ENCODE results near the gene TMBIM4.
A peak's percentile ranks its signal among the peaks of the same experiment; 100 is the strongest.
"Not testable (repeated sequence)": the region's sequence is repeated elsewhere in the genome, so short reads cannot be mapped to it uniquely, and the experiment has no call there.

TMBIM4 gene

DNA sequence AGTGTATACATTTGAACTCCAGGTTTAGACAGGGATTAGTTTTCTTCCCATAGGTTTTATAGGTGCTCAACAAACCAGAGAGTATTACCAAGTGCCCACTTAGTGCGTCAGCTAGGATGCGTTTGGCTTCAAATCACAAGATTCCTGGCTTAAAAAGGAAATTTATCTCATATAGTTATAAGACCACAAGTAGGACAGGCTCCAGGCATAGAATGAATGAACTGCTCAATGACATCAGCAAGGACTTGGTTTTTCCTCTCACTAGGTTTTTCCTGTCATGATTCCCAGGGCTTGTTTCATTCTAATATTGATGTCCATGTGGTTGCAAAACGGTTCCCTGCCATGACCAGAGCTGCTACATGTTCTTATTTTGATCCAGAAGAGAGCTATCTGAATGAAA is 13.2 kb upstream of the TMBIM4 start:
- FAIRE-seq = no peak

DNA sequence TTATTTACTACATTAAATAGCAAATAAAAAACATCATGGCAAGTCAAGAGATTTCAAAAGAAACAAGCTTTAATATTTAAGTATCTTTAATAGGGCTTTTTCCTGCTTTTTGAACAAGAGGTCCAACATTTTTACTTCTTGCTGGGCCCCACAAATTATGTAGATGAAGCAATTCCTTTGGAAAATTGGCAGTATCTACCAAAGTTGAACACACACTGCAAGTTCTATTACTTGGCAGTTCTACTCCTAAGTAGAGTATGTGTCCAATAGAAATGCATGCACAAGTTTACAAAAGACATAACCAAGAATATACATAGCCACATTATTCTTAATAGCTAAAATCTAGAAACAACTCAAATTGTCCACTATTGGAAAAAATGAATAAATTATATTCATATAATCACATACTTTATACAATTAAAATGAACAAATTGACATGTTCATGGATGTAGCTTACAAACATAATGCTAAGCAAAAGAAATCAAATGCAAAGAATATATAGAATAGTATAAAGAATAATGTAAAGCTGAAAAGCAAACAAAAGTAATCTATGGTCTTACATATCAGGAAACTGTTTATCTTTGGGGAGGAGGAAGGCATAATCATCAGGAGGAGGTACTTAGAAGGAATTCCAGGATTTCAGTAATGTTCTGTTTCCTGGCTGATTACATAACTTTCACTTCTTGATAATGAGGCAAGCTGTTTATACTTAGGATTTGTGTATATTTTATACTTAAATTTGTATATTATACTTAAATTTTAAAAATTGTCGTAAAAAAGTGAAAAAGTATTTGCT is 6.5 kb upstream of the TMBIM4 start:
- FAIRE-seq = no peak

- not testable (repeated sequence) for FAIRE-seq
These were observed 4.9 kb upstream of the TMBIM4 start for GRCh38 chr12:66174391-66175325.

- no peak for FAIRE-seq
These were observed 810 bp upstream of the TMBIM4 start for GRCh38 chr12:66170606-66171005.

GRCh38 chr12:66168410-66168809 is 1.4 kb downstream of the TMBIM4 start:
- no peak for FAIRE-seq

DNA sequence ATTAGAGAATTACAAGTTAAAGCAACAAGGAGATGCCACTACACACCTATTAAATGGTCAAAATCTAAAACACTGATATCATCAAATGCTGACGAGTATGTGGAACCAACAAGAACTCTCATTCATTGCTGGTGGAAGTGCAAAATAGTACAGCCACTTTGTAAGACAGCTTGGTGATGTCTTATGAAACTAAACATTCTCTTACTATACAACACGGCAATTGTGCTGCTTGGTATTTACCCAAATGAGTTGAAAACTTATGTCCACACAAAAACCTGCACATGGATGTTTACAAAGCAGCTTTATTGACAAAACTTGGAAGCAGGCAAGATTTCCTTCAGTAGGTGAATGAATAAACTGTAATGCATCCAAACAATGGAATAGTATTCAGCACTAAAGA is 3.2 kb downstream of the TMBIM4 start:
- FAIRE-seq = no peak

GRCh38 chr12:66165141-66165540 is 4.7 kb downstream of the TMBIM4 start:
- no peak for FAIRE-seq

DNA sequence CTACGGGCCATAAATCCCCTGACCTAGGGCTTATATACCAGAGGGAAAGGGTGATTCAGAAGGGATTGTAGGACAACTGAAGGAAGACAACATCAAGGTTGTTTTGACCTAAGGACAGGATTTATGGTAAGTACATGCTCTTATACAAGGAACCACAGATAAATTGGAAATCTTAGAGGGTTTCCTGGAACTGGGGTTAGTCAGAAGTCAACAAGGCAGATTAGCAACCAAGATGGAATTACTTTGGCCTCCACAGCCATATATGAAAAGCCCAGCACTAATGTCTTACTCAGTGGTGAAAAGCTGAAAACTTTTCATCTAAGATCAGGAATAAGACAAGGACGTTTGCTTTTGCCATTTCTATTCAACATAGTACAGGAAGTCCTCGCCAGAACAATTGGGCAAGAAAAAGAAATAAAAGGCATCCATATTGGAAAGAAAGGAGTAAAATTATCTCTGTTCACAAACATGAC is 5.4 kb downstream of the TMBIM4 start:
- FAIRE-seq = no peak

- FAIRE-seq = no peak
These were observed 6.5 kb downstream of the TMBIM4 start for GRCh38 chr12:66163289-66163688.

- FAIRE-seq = no peak
These were observed 7.1 kb downstream of the TMBIM4 start for GRCh38 chr12:66162701-66163100.

DNA sequence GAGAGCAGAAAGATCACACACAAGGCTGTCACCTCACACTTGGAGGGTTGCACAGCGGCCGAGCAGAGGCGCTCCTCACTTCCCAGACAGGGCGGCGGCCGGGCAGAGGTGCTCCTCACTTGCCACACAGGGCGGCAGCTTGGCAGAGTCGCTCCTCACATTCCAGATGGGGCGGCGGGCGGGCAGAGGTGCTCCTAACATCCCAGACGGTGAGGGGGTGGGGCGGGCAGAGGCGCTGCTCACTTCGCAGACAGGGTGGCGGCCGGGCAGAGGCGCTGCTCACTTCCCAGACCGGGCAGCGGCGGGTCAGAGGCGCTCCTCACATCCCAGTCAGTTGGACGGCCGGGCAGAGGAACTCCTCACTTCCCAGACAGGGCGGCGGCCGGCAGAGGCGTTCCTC is 9.1 kb downstream of the TMBIM4 start:
- FAIRE-seq = no peak

- no peak for FAIRE-seq
These were observed 10.7 kb downstream of the TMBIM4 start for GRCh38 chr12:66159123-66159522.

DNA sequence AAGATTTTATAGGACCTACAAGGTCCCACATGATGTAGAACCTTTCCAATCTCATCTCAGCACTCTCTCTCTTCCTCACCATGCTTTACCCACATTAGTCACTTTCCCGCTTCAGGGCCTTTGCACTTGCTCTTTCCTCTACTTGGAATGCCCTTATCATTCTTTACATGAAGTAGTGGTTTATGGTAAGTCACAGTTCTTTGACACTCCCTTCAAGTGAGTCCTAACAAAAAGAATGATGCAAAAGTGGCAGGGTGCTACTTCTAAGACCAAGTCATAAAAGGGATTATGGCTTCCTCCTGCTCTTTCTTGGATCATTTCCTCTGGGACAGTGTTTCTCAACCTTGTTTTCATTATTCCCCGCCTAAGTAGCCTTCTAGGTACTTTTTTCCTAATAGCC is 13.1 kb downstream of the TMBIM4 start:
- FAIRE-seq = no peak

DNA sequence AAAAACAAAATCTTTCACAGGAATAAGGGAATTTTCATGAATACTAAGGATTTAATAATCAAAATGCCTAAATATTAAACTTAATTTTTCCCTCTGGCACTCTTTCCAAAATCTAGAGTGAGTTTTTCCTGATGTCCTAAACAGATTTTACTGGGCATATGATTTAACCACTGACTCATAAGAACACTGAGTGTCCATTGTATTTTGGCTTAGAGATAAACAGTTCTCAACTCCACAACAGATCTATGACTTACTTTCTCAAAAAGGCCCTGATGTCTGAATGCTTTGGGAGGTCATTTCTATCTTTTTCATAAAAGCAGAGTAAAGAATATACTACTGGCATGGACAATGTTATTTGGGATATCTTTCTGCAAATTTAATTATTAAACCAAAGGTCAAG is 15.0 kb downstream of the TMBIM4 start:
- no peak for FAIRE-seq

DNA sequence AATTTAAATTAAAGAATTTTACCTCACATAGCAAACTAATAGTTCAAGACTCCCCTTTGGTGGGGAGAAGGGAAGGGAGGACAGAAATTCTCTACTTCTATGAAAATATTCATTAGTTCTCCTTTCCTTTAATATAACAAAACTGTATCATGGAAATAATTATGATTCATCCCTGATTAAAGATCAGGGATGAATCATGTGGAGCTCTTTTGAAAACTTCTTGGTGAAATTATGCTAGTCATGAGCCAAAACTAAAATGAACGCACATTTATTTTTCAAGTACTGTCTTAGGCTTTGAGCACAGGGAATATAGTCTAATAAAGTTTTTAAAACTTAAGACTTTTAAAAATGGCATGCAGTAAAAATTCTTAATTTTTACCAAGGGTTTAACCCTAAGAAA is 17.1 kb downstream of the TMBIM4 start:
- FAIRE-seq = no peak

- FAIRE-seq = no peak
These were observed 19.9 kb downstream of the TMBIM4 start for GRCh38 chr12:66149702-66150398.

- no peak for FAIRE-seq
These were observed 24.7 kb downstream of the TMBIM4 start for GRCh38 chr12:66144791-66145754.

DNA sequence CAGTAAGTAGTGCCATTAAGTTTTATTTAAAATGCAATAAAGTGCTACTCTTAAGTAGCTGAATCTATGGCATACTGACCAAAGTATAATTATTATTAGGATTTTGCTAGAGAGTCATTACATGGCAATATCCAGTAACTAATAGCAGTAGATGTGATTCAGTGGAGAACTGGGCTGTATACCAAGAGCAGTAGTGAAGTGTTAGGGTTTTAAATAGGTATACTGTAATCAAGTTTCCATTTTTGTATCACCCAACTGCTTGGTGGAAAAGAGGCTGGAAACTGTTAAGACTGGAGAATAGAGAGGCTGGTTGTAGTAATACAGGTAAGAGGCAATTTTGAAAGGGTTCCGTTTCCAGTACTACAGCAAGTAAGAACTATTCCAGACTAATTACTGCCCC is 25.9 kb downstream of the TMBIM4 start:
- no peak for FAIRE-seq

GRCh38 chr12:66142826-66143225 is 27.0 kb downstream of the TMBIM4 start:
- no peak for FAIRE-seq

- peak; percentile 36 for FAIRE-seq
These were observed 28.5 kb downstream of the TMBIM4 start for GRCh38 chr12:66141299-66141698.

DNA sequence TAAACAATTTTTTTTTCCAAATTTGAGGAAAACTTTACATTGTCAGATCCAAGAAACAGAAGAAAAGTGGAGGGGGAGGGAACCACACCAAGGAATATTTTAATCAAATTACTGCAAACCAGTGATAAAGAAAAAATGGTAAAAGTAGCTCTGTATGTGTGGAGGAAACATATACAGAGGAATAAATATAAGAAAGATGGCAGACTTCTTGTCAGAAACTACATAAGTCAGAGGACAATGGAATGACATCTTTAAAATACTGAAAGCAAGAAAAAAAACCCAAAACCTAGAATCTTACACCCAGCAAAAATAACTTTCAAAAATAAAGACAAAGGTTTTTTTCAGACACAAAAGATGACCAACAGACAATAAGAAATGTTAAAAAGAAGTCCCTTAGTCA is 29.1 kb downstream of the TMBIM4 start:
- peak; percentile 31 for FAIRE-seq

- FAIRE-seq = no peak
These were observed 30.5 kb downstream of the TMBIM4 start for GRCh38 chr12:66139328-66139727.

Data from TTC549 (cell line).